CD14-positive monocyte (primary cell): ENCODE data around the gene PNMA8B. TPM values are rescaled to one million over a fixed set of nuclear protein-coding genes. Genes with fewer than 3 reads are reported as not detected.

Experiments
- DNase-seq, 3 donors: peaks; one replicate each; pipeline ENCODE4 v3.0.0-alpha.2; 2011 to 2022
- H2AFZ ChIP-seq: 2 replicates; pipeline ENCODE4 v1.6.0; 2012; ENCODE audit warnings: mild to moderate bottlenecking, low read depth, low read length, inconsistent platforms; ENCODE audit not compliant: insufficient read depth, poor library complexity, severe bottlenecking
- H3K27ac ChIP-seq, 2 donors: 1 replicate in 1 of 2; 2 replicates in 1 of 2; pipeline ENCODE4 v1.5.1; 2012 to 2013; ENCODE audit warnings: low read length in 2 of 2, control low read depth in 1 of 2, inconsistent platforms in 1 of 2, low read depth in 1 of 2, mild to moderate bottlenecking in 1 of 2
- H3K27me3 ChIP-seq, 2 donors: one replicate each; pipeline versions ENCODE4 v1.6.0 to v1.6.1; 2011 to 2013; ENCODE audit warnings: low read length in 2 of 2; ENCODE audit not compliant: control insufficient read depth in 2 of 2, insufficient read depth in 2 of 2
- H3K36me3 ChIP-seq, 2 donors: replicated peaks in 1 of 2; 1 replicate in 1 of 2; 2 replicates in 1 of 2; pipeline versions ENCODE4 v1.5.1 to v1.6.1; 2012 to 2013; ENCODE audit warnings: low read length in 2 of 2, control low read depth in 1 of 2, inconsistent platforms in 1 of 2, mild to moderate bottlenecking in 1 of 2; ENCODE audit not compliant: insufficient read depth in 2 of 2, control insufficient read depth in 1 of 2
- H3K4me1 ChIP-seq, 2 donors: 1 replicate in 1 of 2; 2 replicates in 1 of 2; pipeline versions ENCODE4 v1.5.1 to v1.6.1; 2012 to 2013; ENCODE audit warnings: low read length in 2 of 2, control low read depth in 1 of 2, inconsistent platforms in 1 of 2, mild to moderate bottlenecking in 1 of 2, moderate library complexity in 1 of 2; ENCODE audit not compliant: insufficient read depth in 2 of 2, control insufficient read depth in 1 of 2
- H3K4me2 ChIP-seq: replicated peaks from 2 replicates; pipeline ENCODE3; 2012; ENCODE audit warnings: low read length, moderate library complexity, mild to moderate bottlenecking; ENCODE audit not compliant: poor library complexity, severe bottlenecking; ENCODE audit errors: extremely low read depth
- H3K4me3 ChIP-seq, 3 experiments: fragments of 200-600 bp in 1 of 3; sonication (generic) in 1 of 3; replicated peaks in 1 of 3; 1 replicate in 2 of 3; 2 replicates in 1 of 3; pipeline ENCODE4 v1.5.1; 2011 to 2013; ENCODE audit warnings: low read length in 3 of 3, mild to moderate bottlenecking in 3 of 3, control low read depth in 2 of 3, low read depth in 2 of 3, inconsistent platforms in 1 of 3, moderate library complexity in 1 of 3
- H3K79me2 ChIP-seq: 2 replicates; pipeline ENCODE4 v1.6.0; 2012; ENCODE audit warnings: mild to moderate bottlenecking, control low read depth, inconsistent platforms, low read length, moderate library complexity; ENCODE audit not compliant: insufficient read depth
- H3K9ac ChIP-seq: 2 replicates; pipeline ENCODE4 v1.6.0; 2017; ENCODE audit warnings: low read length, mild to moderate bottlenecking; ENCODE audit not compliant: insufficient read depth, poor library complexity, severe bottlenecking
- H3K9me3 ChIP-seq, 2 donors: replicated peaks in 1 of 2; 1 replicate in 1 of 2; 2 replicates in 1 of 2; pipeline versions ENCODE4 v1.5.1 to v1.6.1; 2012 to 2013; ENCODE audit warnings: low read length in 2 of 2, control low read depth in 1 of 2; ENCODE audit not compliant: control insufficient read depth in 1 of 2, insufficient read depth in 1 of 2
- H4K20me1 ChIP-seq: 2 replicates; pipeline ENCODE4 v1.6.0; 2012; ENCODE audit warnings: mild to moderate bottlenecking, low read length, control low read depth, moderate library complexity; ENCODE audit not compliant: insufficient read depth
- H3K27ac Mint-ChIP-seq, 7 donors: one replicate each; pipeline ENCODE4 v1.8.0; 2020; ENCODE audit warnings: mild to moderate bottlenecking in 7 of 7, mixed read lengths in 7 of 7, moderate library complexity in 6 of 7, inconsistent platforms in 2 of 7
- H3K27me3 Mint-ChIP-seq, 3 donors: one replicate each; pipeline ENCODE4 v1.8.0; 2021 to 2022; ENCODE audit warnings: low read depth in 3 of 3, mild to moderate bottlenecking in 3 of 3, mixed read lengths in 3 of 3, moderate library complexity in 3 of 3, inconsistent platforms in 1 of 3
- H3K36me3 Mint-ChIP-seq, 2 donors: one replicate each; pipeline ENCODE4 v1.8.0; 2020; ENCODE audit warnings: mixed read lengths in 2 of 2, inconsistent platforms in 1 of 2, mild to moderate bottlenecking in 1 of 2
- H3K4me1 Mint-ChIP-seq: one replicate; pipeline ENCODE4 v1.8.0; 2020; ENCODE audit warnings: mild to moderate bottlenecking, mixed read lengths
- H3K4me3 Mint-ChIP-seq, 2 donors: one replicate each; pipeline ENCODE4 v1.8.0; 2020; ENCODE audit warnings: mild to moderate bottlenecking in 2 of 2, mixed read lengths in 2 of 2, moderate library complexity in 1 of 2
- H3K9me3 Mint-ChIP-seq, 7 donors: one replicate each; pipeline ENCODE4 v1.8.0; 2020 to 2022; ENCODE audit warnings: mixed read lengths in 7 of 7, mild to moderate bottlenecking in 6 of 7, moderate library complexity in 6 of 7, inconsistent platforms in 2 of 7
- CTCF ChIP-seq: fragments of 200-600 bp; IDR thresholded peaks from one replicate; pipeline ENCODE4 v1.8.0; 2022; ENCODE audit warnings: antibody characterized with exemption, mild to moderate bottlenecking
- WGBS: methylation state at CpG from one replicate; pipeline ENCODE4 v1.1.5; 2013; ENCODE audit warnings: missing lambda C conversion rate; ENCODE audit not compliant: insufficient coverage; 5-methylcytosine and 5-hydroxymethylcytosine counted together
- intact Hi-C, 2 donors: fragments of 100-400 bp; cut with micrococcal nuclease; formaldehyde crosslinking; loops; one replicate each; pipeline versions ENCODE4 v1.15.0 to v1.15.1; 2023
- polyA minus RNA-seq: library from RNA; depleted of rRNA, polyadenylated mRNA; stranded (reverse); fragments of >200 nt; gene quantifications from 2 replicates; pipeline ENCODE4 v1.2.3, GENCODE V29; 2012
- polyA plus RNA-seq, 3 donors: library from polyadenylated mRNA; depleted of rRNA in 1 of 3; unstranded in 2 of 3; stranded (reverse) in 1 of 3; fragments of 300-500 nt in 2 of 3; fragments of >200 nt in 1 of 3; fragmentation: Illumina TruSeq in 2 of 3; gene quantifications; 1 replicate in 2 of 3; 2 replicates in 1 of 3; pipeline ENCODE4 v1.2.3, GENCODE V29; 2012 to 2021
- total RNA-seq, 12 experiments: library from RNA in 1 of 12; stranded (reverse) in 1 of 12; fragments of 120-200 nt in 1 of 12; gene quantifications; one replicate each; pipeline ENCODE4 v1.2.4 and lab custom pipeline; 2013 to 2026; ENCODE audit warnings: mixed read lengths in 6 of 12, inconsistent platforms in 1 of 12

Gene PNMA8B
- 0.10 TPM for total RNA-seq (2013)
- under 1 TPM in 2 of 3 donors, not detected in 1; 0.07 to 0.16 TPM for polyA plus RNA-seq
- 0.14 and 0.24 TPM in 2 replicates for polyA minus RNA-seq
- total RNA-seq (lab: John Stamatoyannopoulos, UW): 0 to 0.54 (median 0) reads per million in 11 experiments

- no peak for TF ChIP-seq CTCF
- H3K36me3 ChIP-seq: no peaks in the 10 kb centered on the region
- H3K4me3 ChIP-seq: no peak within 1 kb of the TSS
- Mint-ChIP-seq H3K4me3 (peak within 1 kb of the TSS in 1 of 2 donors; percentile 89), H3K9me3 (peaks cover 1 to 16% (median 5%) of the 10 kb centered on the region in 7 donors), H3K27me3 (peaks cover 59 to 82% (median 62%) of the 10 kb centered on the region in 3 donors), H3K36me3 (peaks cover 4 to 5% of the 10 kb centered on the region in 2 donors), H3K4me1 (peaks cover 20% of the 10 kb centered on the region), H3K27ac (no peak within 1 kb of the TSS)
- H3K9ac ChIP-seq: no peak within 1 kb of the TSS
- H3K4me2 ChIP-seq: no peak within 1 kb of the TSS
- no peak for DNase-seq
- peaks cover 0 to 22% of the 10 kb centered on the region in 2 donors for H3K9me3 ChIP-seq
- H3K4me1 ChIP-seq: peaks cover 12 to 39% of the 10 kb centered on the region in 2 donors
- no peak within 1 kb of the TSS for H3K27ac ChIP-seq
- peaks cover 19 to 62% of the 10 kb centered on the region in 2 donors for H3K27me3 ChIP-seq
- H4K20me1 ChIP-seq: no peaks in the 10 kb centered on the region
- no peaks in the 10 kb centered on the region for H3K79me2 ChIP-seq
- intact Hi-C loops: no loop called here
- no peak within 1 kb of the TSS for H2AFZ ChIP-seq
- WGBS: 11% methylated on average over 28 of the region's 29 CpGs
Observed at GRCh38 chr19:46495786-46496099, at the start of gene PNMA8B. TSS of gene PNMA8B (minus strand) at chr19:46495867. CDS start at chr19:46495465, 402 bp downstream.

- peaks cover 5 to 23% (median 15%) of the 10 kb centered on the region in 7 donors for H3K9me3 Mint-ChIP-seq
- peaks cover 34% of the 10 kb centered on the region for H3K4me1 Mint-ChIP-seq
- intact Hi-C loops: loop anchor here in 1 of 2 donors (2.0 kb wide), 1 partner anchor 16 kb away; no protein-coding TSS in a partner anchor
- Histone ChIP-seq H3K9me3 (peaks cover 9 to 12% of the 10 kb centered on the region in 2 donors), H4K20me1 (no peaks in the 10 kb centered on the region), H2AFZ (no peak overlapping the region), H3K4me1 (peaks cover 33 to 53% of the 10 kb centered on the region in 2 donors), H3K4me3 (no peak overlapping the region), H3K79me2 (no peaks in the 10 kb centered on the region), H3K9ac (no peak overlapping the region), H3K27ac (no peak overlapping the region), H3K36me3 (no peaks in the 10 kb centered on the region), H3K4me2 (no peak overlapping the region), H3K27me3 (no peaks in the 10 kb centered on the region)
- peaks cover 0 to 5% (median 2%) of the 10 kb centered on the region in 3 donors for H3K27me3 Mint-ChIP-seq
- 93% methylated on average over 2 of the region's 5 CpGs for WGBS
- no peak for TF ChIP-seq CTCF
- H3K27ac Mint-ChIP-seq: peak overlapping the region in 4 of 7 donors; percentile 33 to 70 (median 64)
- no peak for DNase-seq
- H3K4me3 Mint-ChIP-seq: no peak overlapping the region
- H3K36me3 Mint-ChIP-seq: peaks cover 0 to 3% of the 10 kb centered on the region in 2 donors
Observed at GRCh38 chr19:46544651-46545050, 49.0 kb upstream of the PNMA8B start.
